ENCODE results near the gene SMPDL3A. TPM values are rescaled to one million over a fixed set of nuclear protein-coding genes. Genes with fewer than 3 reads are reported as not detected.

The SMPDL3A gene, protein sequence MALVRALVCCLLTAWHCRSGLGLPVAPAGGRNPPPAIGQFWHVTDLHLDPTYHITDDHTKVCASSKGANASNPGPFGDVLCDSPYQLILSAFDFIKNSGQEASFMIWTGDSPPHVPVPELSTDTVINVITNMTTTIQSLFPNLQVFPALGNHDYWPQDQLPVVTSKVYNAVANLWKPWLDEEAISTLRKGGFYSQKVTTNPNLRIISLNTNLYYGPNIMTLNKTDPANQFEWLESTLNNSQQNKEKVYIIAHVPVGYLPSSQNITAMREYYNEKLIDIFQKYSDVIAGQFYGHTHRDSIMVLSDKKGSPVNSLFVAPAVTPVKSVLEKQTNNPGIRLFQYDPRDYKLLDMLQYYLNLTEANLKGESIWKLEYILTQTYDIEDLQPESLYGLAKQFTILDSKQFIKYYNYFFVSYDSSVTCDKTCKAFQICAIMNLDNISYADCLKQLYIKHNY
- total RNA-seq, result 7.0 and 11.0 TPM in 2 replicates

DNA sequence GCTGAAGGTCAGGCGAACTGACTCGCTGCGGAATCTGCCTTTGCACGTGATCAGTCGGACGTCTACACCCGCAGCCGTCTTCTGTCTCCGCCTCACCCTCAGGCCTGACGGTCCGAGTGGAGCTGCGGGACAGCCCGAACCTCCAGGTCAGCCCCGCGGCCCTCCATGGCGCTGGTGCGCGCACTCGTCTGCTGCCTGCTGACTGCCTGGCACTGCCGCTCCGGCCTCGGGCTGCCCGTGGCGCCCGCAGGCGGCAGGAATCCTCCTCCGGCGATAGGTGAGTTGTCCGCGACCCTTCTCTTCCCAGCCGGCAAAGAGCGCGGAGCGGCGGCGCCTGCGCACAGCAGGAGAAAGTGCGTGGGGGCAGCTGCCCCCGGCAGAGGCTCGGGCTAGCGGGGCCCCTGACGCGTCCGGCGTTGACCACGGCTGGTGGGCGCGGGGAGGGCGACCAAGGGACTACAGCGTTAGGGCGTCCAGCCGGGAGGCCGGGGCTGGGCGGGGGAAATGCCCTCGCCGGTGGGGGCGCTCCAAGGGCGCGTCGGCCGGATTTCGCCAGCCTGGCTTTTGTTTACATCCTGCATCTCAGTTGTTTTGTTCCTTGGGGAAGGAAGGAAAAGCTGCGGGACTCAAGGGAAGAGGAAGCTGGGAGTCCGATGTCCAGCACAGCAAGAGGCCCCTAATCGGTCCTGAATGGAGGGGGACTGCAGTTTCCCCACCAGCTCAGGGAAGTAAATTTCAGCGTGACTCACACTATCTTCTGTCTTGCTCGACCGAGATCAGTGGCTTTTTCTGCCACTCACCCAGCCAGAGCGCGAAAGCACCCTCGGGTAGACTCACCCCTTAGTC is at the start of gene SMPDL3A:
TSS of gene SMPDL3A (plus strand) at position 77 of the 846 bp plus-strand sequence. CDS start at position 166, 89 bp downstream.

DNA sequence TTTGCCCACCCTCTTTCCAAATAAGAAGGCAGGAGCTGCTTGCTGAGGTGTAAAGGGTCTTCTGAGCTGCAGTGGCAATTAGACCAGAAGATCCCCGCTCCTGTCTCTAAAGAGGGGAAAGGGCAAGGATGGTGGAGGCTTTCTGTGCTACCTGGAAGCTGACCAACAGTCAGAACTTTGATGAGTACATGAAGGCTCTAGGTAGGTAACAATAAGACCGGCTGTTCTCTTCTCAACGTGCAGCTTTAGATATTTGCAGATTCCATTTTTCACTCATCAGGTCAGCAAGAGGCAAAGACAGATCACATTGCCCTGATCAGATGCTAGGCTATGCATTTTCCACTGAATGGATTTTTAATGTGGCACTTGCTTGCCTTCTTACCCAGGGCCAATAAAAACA is 9.4 kb upstream of the SMPDL3A start, which contains the start of gene FABP7:
TSS of gene FABP7 (plus strand) at position 50 of the 400 bp plus-strand sequence. CDS start at position 129, 79 bp downstream.

Small RNA genes within 50 kb of the gene (small RNA-seq; reads per million reads assigned to genes)
- 0.08 reads per million for gene RN7SL564P

Other genes starting within 250 kb of the SMPDL3A start
- 0.37 and 0.39 TPM in 2 replicates for gene PKIB, start 178.9 kb upstream of the SMPDL3A start, total RNA-seq
- not detected in 2 replicates for gene FABP7, start 9.5 kb upstream of the SMPDL3A start, total RNA-seq
- gene CLVS2, start 207.0 kb downstream of the SMPDL3A start, total RNA-seq, result under 0.01 TPM in 2 replicates

All from subcutaneous preadipocyte (primary cell).